H9 (cell line): ENCODE data around the gene CCDC124. TPM values are rescaled to one million over a fixed set of nuclear protein-coding genes. Genes with fewer than 3 reads are reported as not detected.
A peak's percentile ranks its signal among the peaks of the same experiment; 100 is the strongest.

Experiments
- DNase-seq: peaks from one replicate; pipeline ENCODE4 v3.0.0-alpha.2; 2017
- H2AFZ ChIP-seq: one replicate; pipeline ENCODE4 v1.6.1; 2013; ENCODE audit warnings: mild to moderate bottlenecking, low read length, control low read depth, moderate library complexity
- H2AK5ac ChIP-seq: 2 replicates; pipeline ENCODE4 v1.6.1; 2013; ENCODE audit warnings: low read length, control low read depth, mixed read lengths; ENCODE audit not compliant: insufficient read length
- H2BK120ac ChIP-seq: one replicate; pipeline ENCODE4 v1.6.1; 2013; ENCODE audit warnings: low read depth, mild to moderate bottlenecking, low read length, control low read depth, inconsistent platforms; ENCODE audit not compliant: poor library complexity, severe bottlenecking
- H2BK12ac ChIP-seq: 2 replicates; pipeline ENCODE4 v1.6.1; 2013; ENCODE audit warnings: low read length, control low read depth, mixed read lengths, low read depth; ENCODE audit not compliant: insufficient read length
- H2BK15ac ChIP-seq: 2 replicates; pipeline ENCODE4 v1.6.1; 2013; ENCODE audit warnings: low read depth, low read length, control low read depth
- H2BK20ac ChIP-seq: one replicate; pipeline ENCODE4 v1.6.1; 2013; ENCODE audit warnings: low read depth, mild to moderate bottlenecking, low read length, control low read depth, inconsistent platforms; ENCODE audit not compliant: poor library complexity, severe bottlenecking
- H2BK5ac ChIP-seq: 2 replicates; pipeline ENCODE4 v1.6.1; 2013; ENCODE audit warnings: low read length, control low read depth, mixed read lengths; ENCODE audit not compliant: insufficient read length
- H3K14ac ChIP-seq: 2 replicates; pipeline ENCODE4 v1.6.1; 2013; ENCODE audit warnings: low read length, control low read depth; ENCODE audit not compliant: insufficient read depth
- H3K18ac ChIP-seq: 2 replicates; pipeline ENCODE4 v1.6.1; 2013; ENCODE audit warnings: low read depth, mild to moderate bottlenecking, mixed read lengths, low read length, control low read depth; ENCODE audit not compliant: insufficient read length
- H3K23ac ChIP-seq: 2 replicates; pipeline ENCODE4 v1.6.1; 2013; ENCODE audit warnings: low read length, control low read depth, mixed read lengths, low read depth; ENCODE audit not compliant: insufficient read length
- H3K23me2 ChIP-seq: 2 replicates; pipeline ENCODE4 v1.6.1; 2013; ENCODE audit warnings: low read depth, mild to moderate bottlenecking, mixed read lengths, low read length, control low read depth; ENCODE audit not compliant: insufficient read length, poor library complexity, severe bottlenecking
- H3K27ac ChIP-seq: 2 replicates; pipeline ENCODE4 v1.5.1; 2013; ENCODE audit warnings: low read length, control low read depth, mixed read lengths, low read depth; ENCODE audit not compliant: insufficient read length
- H3K27me3 ChIP-seq: 2 replicates; pipeline ENCODE4 v1.6.1; 2013; ENCODE audit warnings: low read length, control low read depth, inconsistent platforms; ENCODE audit not compliant: insufficient read depth
- H3K4ac ChIP-seq: 2 replicates; pipeline ENCODE4 v1.6.1; 2013; ENCODE audit warnings: low read depth, mild to moderate bottlenecking, control low read depth, inconsistent platforms, low read length, moderate library complexity
- H3K4me1 ChIP-seq: 2 replicates; pipeline ENCODE4 v1.6.1; 2013; ENCODE audit warnings: low read length, control low read depth, inconsistent platforms; ENCODE audit not compliant: insufficient read depth
- H3K4me2 ChIP-seq: 2 replicates; pipeline ENCODE4 v1.6.1; 2013; ENCODE audit warnings: low read length, control low read depth, mixed read lengths; ENCODE audit not compliant: insufficient read length, insufficient read depth
- H3K56ac ChIP-seq: 2 replicates; pipeline ENCODE4 v1.6.1; 2013; ENCODE audit warnings: low read depth, mild to moderate bottlenecking, mixed read lengths, low read length, control low read depth; ENCODE audit not compliant: insufficient read length
- H3K79me1 ChIP-seq: 2 replicates; pipeline ENCODE4 v1.6.1; 2013; ENCODE audit warnings: low read depth, mild to moderate bottlenecking, moderate library complexity, low read length, control low read depth, inconsistent platforms; ENCODE audit not compliant: insufficient read depth, poor library complexity, severe bottlenecking
- H3K79me2 ChIP-seq: 2 replicates; pipeline ENCODE4 v1.6.1; 2013; ENCODE audit warnings: low read length, control low read depth, inconsistent platforms; ENCODE audit not compliant: insufficient read depth
- H3K9ac ChIP-seq: 2 replicates; pipeline ENCODE4 v1.6.1; 2013; ENCODE audit warnings: low read length, control low read depth, mixed read lengths; ENCODE audit not compliant: insufficient read length; ENCODE audit errors: extremely low read depth
- H3K9me3 ChIP-seq: one replicate; pipeline ENCODE4 v1.6.1; 2013; ENCODE audit warnings: low read depth, low read length, inconsistent platforms; ENCODE audit not compliant: control insufficient read depth
- H3T11ph ChIP-seq: one replicate; pipeline ENCODE4 v1.6.1; 2013; ENCODE audit warnings: mild to moderate bottlenecking, low read length, control low read depth, inconsistent platforms
- H4K20me1 ChIP-seq: one replicate; pipeline ENCODE4 v1.6.1; 2013; ENCODE audit not compliant: control insufficient read depth, insufficient read length, insufficient read depth
- H4K5ac ChIP-seq: 2 replicates; pipeline ENCODE4 v1.6.1; 2013; ENCODE audit warnings: low read depth, mild to moderate bottlenecking, mixed read lengths, low read length, control low read depth; ENCODE audit not compliant: insufficient read length
- H4K8ac ChIP-seq: replicated peaks from 2 replicates; pipeline ENCODE4 v1.6.1; 2013; ENCODE audit warnings: low read length, control low read depth, mixed read lengths, low read depth; ENCODE audit not compliant: insufficient read length
- H4K91ac ChIP-seq: 2 replicates; pipeline ENCODE4 v1.6.1; 2013; ENCODE audit warnings: low read depth, mild to moderate bottlenecking, moderate library complexity, mixed read lengths, low read length, control low read depth; ENCODE audit not compliant: insufficient read length
- H3K27ac Mint-ChIP-seq, 3 experiments: 2 replicates in 2 of 3; 3 replicates in 1 of 3; pipeline ENCODE4 v1.8.0; 2020 to 2021; ENCODE audit warnings: mixed read lengths in 3 of 3, mild to moderate bottlenecking in 1 of 3, moderate library complexity in 1 of 3
- H3K27me3 Mint-ChIP-seq: 2 replicates; pipeline ENCODE4 v1.8.0; 2021; ENCODE audit warnings: low read depth, mild to moderate bottlenecking, moderate library complexity, mixed read lengths
- H3K36me3 Mint-ChIP-seq, 3 experiments: 2 replicates in 2 of 3; 3 replicates in 1 of 3; pipeline ENCODE4 v1.8.0; 2020 to 2021; ENCODE audit warnings: low read depth in 3 of 3, mixed read lengths in 3 of 3; ENCODE audit not compliant: insufficient read depth in 1 of 3
- H3K4me1 Mint-ChIP-seq, 2 experiments: 2 replicates each; pipeline ENCODE4 v1.8.0; 2020; ENCODE audit warnings: mixed read lengths in 2 of 2
- H3K4me3 Mint-ChIP-seq, 2 experiments: 2 replicates in 1 of 2; 3 replicates in 1 of 2; pipeline ENCODE4 v1.8.0; 2020 to 2021; ENCODE audit warnings: mild to moderate bottlenecking in 2 of 2, mixed read lengths in 2 of 2, moderate library complexity in 1 of 2
- H3K9me3 Mint-ChIP-seq, 2 experiments: 2 replicates in 1 of 2; 3 replicates in 1 of 2; pipeline ENCODE4 v1.8.0; 2020; ENCODE audit warnings: mild to moderate bottlenecking in 2 of 2, mixed read lengths in 2 of 2, moderate library complexity in 1 of 2
- WGBS: extraction: QIAGEN DNeasy Blood & Tissue Kit; methylation state at CpG from one replicate; pipeline ENCODE4 v1.1.7; 2013; ENCODE audit warnings: missing lambda C conversion rate, low lambda C conversion rate, mixed read lengths; ENCODE audit not compliant: insufficient read length; ENCODE audit errors: extremely low coverage; 5-methylcytosine and 5-hydroxymethylcytosine counted together
- total RNA-seq: library from RNA; stranded (reverse); gene quantifications from 2 replicates; pipeline ENCODE4 v1.2.1, GENCODE V29; 2021
- TF ChIP-seq, protein P1 (sequence below): fragments of 200-600 bp; sonication (generic); conservative IDR thresholded peaks from 3 replicates; pipeline ENCODE4 v1.8.0; 2021; ENCODE audit warnings: antibody characterized with exemption, mild to moderate bottlenecking

Gene CCDC124
- total RNA-seq, 1 experiment from 2014 or later = 119 TPM

DNA sequence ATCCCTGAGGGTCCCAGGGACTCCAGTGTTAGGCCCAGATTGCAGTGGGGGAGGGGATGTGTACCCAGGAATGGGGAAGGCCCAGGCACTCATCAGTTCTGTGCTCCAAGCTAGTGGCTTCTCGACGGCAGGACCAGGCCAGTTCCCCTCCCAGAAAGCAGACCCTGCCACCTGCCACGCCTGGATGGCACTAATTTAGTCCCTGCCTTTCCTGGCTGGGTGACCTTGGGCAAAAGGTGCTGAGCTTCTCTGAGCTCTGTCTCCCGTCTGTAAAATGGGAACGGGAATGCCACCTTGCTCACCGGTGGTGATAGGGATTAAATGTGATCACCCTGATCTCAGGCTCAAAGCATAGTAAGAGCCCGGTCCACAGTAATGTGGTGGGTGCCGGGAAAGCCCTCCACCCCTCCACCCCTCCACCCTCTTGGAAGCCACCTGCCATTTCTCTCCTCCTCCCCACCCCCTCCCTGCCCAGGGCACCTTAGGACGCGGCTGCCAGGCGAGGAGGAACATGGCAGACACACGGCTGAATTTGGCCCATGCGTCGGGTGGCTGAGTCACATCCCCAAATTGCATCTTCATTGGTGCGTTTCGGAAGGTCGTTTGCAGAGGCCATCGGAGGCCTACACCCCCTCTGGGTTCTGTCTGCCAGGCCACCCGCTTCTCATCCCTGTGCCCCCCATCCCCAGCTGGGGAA is 36.4 kb downstream of the CCDC124 start:
- no peaks in the 10 kb centered on the region for H3K36me3 Mint-ChIP-seq
- no peak overlapping the region for H3K27ac Mint-ChIP-seq
- Histone ChIP-seq H3T11ph (no peak overlapping the region), H4K8ac (no peak overlapping the region), H2BK12ac (no peak overlapping the region), H3K18ac (no peak overlapping the region), H3K27me3 (no peaks in the 10 kb centered on the region; the same call in 1 of the 2 replicates), H2BK15ac (peak overlapping the region; percentile 93; the same call in 1 of the 2 replicates), H3K4me1 (no peaks in the 10 kb centered on the region), H3K23ac (no peak overlapping the region), H2BK20ac (no peak overlapping the region), H2AK5ac (no peak overlapping the region), H2BK5ac (no peak overlapping the region), H4K91ac (no peak overlapping the region), H2AFZ (no peak overlapping the region), H3K56ac (no peak overlapping the region), H3K4me2 (no peak overlapping the region), H4K5ac (no peak overlapping the region), H3K79me2 (no peaks in the 10 kb centered on the region), H3K9ac (no peak overlapping the region), H3K4ac (no peak overlapping the region), H3K27ac (no peak overlapping the region), H3K23me2 (peaks cover 10% of the 10 kb centered on the region), H3K79me1 (no peaks in the 10 kb centered on the region), H3K14ac (no peak overlapping the region; the same call in 1 of the 2 replicates), H2BK120ac (no peak overlapping the region), H4K20me1 (no peaks in the 10 kb centered on the region), H3K9me3 (no peaks in the 10 kb centered on the region)
- no peaks in the 10 kb centered on the region for H3K9me3 Mint-ChIP-seq
- DNase-seq = no peak
- no peak overlapping the region for H3K4me3 Mint-ChIP-seq
- H3K27me3 Mint-ChIP-seq = peaks cover 35% of the 10 kb centered on the region
- no CpG with 5 or more reads among the region's 19 CpGs for WGBS
- TF ChIP-seq, protein P1, sequence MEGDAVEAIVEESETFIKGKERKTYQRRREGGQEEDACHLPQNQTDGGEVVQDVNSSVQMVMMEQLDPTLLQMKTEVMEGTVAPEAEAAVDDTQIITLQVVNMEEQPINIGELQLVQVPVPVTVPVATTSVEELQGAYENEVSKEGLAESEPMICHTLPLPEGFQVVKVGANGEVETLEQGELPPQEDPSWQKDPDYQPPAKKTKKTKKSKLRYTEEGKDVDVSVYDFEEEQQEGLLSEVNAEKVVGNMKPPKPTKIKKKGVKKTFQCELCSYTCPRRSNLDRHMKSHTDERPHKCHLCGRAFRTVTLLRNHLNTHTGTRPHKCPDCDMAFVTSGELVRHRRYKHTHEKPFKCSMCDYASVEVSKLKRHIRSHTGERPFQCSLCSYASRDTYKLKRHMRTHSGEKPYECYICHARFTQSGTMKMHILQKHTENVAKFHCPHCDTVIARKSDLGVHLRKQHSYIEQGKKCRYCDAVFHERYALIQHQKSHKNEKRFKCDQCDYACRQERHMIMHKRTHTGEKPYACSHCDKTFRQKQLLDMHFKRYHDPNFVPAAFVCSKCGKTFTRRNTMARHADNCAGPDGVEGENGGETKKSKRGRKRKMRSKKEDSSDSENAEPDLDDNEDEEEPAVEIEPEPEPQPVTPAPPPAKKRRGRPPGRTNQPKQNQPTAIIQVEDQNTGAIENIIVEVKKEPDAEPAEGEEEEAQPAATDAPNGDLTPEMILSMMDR = no peak
- H3K4me1 Mint-ChIP-seq = peaks cover 18 to 25% of the 10 kb centered on the region in 2 experiments
